GM12878 (cell line): ENCODE measurements around the gene MRPL44.

Experiments used
- CTCF ChIP-seq, 3 experiments: IDR thresholded peaks in 2 of 3; conservative IDR thresholded peaks in 1 of 3; 2 replicates each; pipeline ENCODE4 v1.5.1; 2011; ENCODE audit warnings: low read depth in 3 of 3, low read length in 3 of 3, mild to moderate bottlenecking in 3 of 3, control low read depth in 2 of 3, moderate library complexity in 2 of 3, inconsistent platforms in 1 of 3, mixed read lengths in 1 of 3; ENCODE audit not compliant: control insufficient read depth in 2 of 3, insufficient read depth in 1 of 3; ENCODE audit errors: extremely low read depth in 1 of 3
- EGR1 ChIP-seq, 2 experiments: IDR thresholded peaks; 1 replicate in 1 of 2; 2 replicates in 1 of 2; pipeline ENCODE4 v1.6.1; 2011 to 2012; ENCODE audit warnings: low read depth in 2 of 2, low read length in 2 of 2, borderline replicate concordance in 1 of 2, mild to moderate bottlenecking in 1 of 2, moderate library complexity in 1 of 2
- NBN ChIP-seq: fragments of 450-650 bp; IDR thresholded peaks from 2 replicates; pipeline ENCODE4 v1.6.1; 2016
- PKNOX1 ChIP-seq: fragments of 450-650 bp; IDR thresholded peaks from 2 replicates; pipeline ENCODE4 v1.6.1; 2016; ENCODE audit warnings: mild to moderate bottlenecking
- POLR2A ChIP-seq: IDR thresholded peaks from 2 replicates; pipeline ENCODE4 v1.6.1; 2011; ENCODE audit warnings: low read depth, mild to moderate bottlenecking, low read length
- RAD21 ChIP-seq: IDR thresholded peaks from 2 replicates; pipeline ENCODE4 v1.6.1; 2011; ENCODE audit warnings: mild to moderate bottlenecking, low read depth, low read length, moderate library complexity; ENCODE audit not compliant: insufficient read depth
- RFX5 ChIP-seq: IDR thresholded peaks from 2 replicates; pipeline ENCODE4 v1.6.1; 2011; ENCODE audit warnings: low read depth, low read length, improper control_type of control experiment
- STAT1 ChIP-seq: fragments of 450-650 bp; conservative IDR thresholded peaks from 2 replicates; pipeline ENCODE4 v1.6.1; 2014; ENCODE audit warnings: antibody characterized with exemption, mild to moderate bottlenecking
- ZZZ3 ChIP-seq: IDR thresholded peaks from 2 replicates; pipeline ENCODE4 v1.6.1; 2011; ENCODE audit warnings: low read depth; ENCODE audit not compliant: control insufficient read depth, insufficient read length
- TF ChIP-seq, protein P1 (sequence below): IDR thresholded peaks from 2 replicates; pipeline ENCODE4 v1.6.1; 2011; ENCODE audit warnings: borderline replicate concordance, low read depth, mild to moderate bottlenecking, moderate library complexity, mixed read lengths, low read length; ENCODE audit not compliant: insufficient read depth; ENCODE audit errors: extremely low read length
- TF ChIP-seq, protein P2 (sequence below): IDR thresholded peaks from 2 replicates; pipeline ENCODE4 v1.6.1; 2011; ENCODE audit warnings: mild to moderate bottlenecking, low read depth, low read length, moderate library complexity; ENCODE audit not compliant: insufficient replicate concordance

DNA sequence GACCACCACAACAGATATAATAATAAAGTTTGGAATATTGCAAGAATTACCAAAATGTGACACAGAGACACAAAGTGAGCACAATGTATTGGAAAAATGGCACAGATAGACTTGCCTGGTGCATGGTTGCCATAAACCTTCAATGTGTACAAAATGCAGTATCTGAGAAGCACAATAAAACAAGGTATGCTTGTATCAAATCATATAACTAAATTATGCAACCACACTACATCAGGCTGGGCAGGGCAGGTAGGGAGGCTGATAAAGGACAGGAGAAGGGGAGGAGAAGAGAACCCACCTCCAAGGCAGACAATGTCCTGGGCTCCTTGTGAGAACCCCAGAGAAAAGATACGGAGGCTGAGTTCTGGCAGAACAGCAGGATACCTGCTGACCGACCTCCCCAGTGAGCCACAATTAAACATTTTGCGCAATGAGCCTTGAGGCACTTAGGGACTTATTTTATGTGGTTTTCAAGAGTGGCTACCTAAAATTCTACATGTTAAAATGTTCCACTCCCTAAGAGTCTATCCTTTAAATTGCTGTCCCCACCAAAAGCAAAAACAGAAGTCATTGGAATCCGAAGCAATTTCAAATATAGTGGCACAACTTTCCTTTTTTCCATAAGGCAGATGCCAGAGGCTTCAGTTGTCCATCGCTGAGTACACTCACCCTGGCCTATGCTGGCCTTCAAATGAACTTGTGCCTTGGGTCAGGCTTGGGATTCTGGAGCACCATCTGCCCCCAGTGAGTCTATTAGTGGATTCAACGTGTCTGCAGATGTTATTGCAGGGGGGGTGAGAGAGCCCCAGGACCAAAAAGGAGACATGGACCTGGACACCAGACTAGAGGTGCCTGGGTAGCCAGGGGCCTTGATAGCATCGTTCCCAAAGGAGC, 28.9 kb upstream of the MRPL44 start:
- TF ChIP-seq CTCF (IDR thresholded peaks at IDR 0.05 in 2 of 3, conservative IDR thresholded peaks at IDR 0.05 in 1 of 3; ENCODE audit: control insufficient read depth in 2 of 3, extremely low read depth in 1 of 3, insufficient read depth in 1 of 3, low read depth in 3 of 3, low read length in 3 of 3), result no peak
- no peak for TF ChIP-seq EGR1 (IDR thresholded peaks at IDR 0.05; ENCODE audit: borderline replicate concordance in 1 of 2, low read depth in 2 of 2, low read length in 2 of 2)
- TF ChIP-seq PKNOX1, result no peak
- TF ChIP-seq STAT1, result no peak
- TF ChIP-seq NBN, result no peak
- no peak for TF ChIP-seq RFX5
- TF ChIP-seq, protein P1, sequence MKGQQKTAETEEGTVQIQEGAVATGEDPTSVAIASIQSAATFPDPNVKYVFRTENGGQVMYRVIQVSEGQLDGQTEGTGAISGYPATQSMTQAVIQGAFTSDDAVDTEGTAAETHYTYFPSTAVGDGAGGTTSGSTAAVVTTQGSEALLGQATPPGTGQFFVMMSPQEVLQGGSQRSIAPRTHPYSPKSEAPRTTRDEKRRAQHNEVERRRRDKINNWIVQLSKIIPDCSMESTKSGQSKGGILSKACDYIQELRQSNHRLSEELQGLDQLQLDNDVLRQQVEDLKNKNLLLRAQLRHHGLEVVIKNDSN, result no peak
- no peak for TF ChIP-seq ZZZ3
- TF ChIP-seq RAD21, result no peak
- TF ChIP-seq, protein P2, sequence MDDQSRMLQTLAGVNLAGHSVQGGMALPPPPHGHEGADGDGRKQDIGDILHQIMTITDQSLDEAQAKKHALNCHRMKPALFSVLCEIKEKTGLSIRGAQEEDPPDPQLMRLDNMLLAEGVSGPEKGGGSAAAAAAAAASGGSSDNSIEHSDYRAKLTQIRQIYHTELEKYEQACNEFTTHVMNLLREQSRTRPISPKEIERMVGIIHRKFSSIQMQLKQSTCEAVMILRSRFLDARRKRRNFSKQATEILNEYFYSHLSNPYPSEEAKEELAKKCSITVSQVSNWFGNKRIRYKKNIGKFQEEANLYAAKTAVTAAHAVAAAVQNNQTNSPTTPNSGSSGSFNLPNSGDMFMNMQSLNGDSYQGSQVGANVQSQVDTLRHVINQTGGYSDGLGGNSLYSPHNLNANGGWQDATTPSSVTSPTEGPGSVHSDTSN, result no peak
- no peak for TF ChIP-seq POLR2A
